Activated CD8-positive, alpha-beta memory T cell treated with anti-CD3 and anti-CD28 coated beads, Interleukin-2, amount 50 U/mL, for 48 hours (primary cell): Measurements from ENCODE around the gene HBD.
"Not testable (repeated sequence)": the region's sequence is repeated elsewhere in the genome, so short reads cannot be mapped to it uniquely, and the experiment has no call there.

ENCODE experiments used
- DNase-seq: peaks from one replicate; pipeline ENCODE4 v3.0.0-alpha.2; 2020

Gene HBD

DNA sequence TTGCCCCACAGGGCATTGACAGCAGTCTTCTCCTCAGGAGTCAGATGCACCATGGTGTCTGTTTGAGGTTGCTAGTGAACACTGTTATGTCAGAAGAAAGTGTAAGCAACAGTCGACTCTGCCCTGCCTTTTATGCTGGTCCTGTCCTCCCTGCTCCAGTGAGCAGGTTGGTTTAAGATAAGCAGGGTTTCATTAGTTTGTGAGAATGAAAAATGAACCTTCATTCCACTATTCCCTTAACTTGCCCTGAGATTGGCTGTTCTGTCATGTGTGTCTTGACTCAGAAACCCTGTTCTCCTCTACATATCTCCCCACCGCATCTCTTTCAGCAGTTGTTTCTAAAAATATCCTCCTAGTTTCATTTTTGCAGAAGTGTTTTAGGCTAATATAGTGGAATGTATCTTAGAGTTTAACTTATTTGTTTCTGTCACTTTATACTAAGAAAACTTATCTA lies at the start of gene HBD:
HBD (minus strand) TSS at position 103 of the 454 bp plus-strand sequence; CDS start at position 53, 50 bp downstream.
- DNase-seq, result no peak

GRCh38 chr11:5283882-5284281 lies 49.6 kb upstream of the HBD start:
- no peak for DNase-seq

DNA sequence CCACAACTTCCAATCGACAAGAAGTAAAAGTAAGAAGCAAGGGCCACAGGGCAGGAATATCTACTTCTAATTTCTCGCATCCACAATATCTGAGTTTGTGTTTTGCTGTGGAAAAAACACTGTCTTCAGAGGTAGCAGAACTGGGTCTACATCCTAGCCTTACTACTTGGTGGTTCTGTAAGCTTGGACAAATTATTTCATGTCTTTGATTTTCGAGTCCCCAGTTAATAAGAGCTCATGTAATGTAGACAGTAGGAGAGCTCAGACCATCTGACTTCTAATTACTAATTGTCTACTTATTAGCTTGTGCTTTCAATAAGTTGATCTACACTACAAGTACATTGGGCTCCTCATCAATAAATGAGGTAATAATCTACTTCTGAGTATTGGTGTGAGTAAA lies 48.8 kb upstream of the HBD start:
- DNase-seq, result no peak

GRCh38 chr11:5282628-5283027 lies 48.3 kb upstream of the HBD start:
- no peak for DNase-seq

DNA sequence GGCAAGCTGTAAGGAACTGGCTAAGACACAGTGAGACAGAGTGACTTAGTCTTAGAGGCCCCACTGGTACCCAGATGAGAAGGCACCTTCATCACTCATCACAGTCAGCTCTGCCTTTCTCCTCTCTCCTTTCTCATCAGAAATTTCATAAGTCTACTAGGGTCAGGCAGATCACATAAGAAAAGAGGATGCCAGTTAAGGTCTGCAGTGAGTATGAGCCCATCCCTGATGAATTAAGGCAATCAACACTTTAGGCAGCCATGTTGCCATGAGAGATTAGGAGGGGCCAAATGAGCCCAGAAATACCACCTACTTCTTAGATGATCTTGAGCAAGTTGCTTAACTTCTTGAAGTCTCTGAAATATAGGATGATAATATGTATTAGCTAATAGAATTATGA lies 47.3 kb upstream of the HBD start:
- DNase-seq, result no peak

DNA sequence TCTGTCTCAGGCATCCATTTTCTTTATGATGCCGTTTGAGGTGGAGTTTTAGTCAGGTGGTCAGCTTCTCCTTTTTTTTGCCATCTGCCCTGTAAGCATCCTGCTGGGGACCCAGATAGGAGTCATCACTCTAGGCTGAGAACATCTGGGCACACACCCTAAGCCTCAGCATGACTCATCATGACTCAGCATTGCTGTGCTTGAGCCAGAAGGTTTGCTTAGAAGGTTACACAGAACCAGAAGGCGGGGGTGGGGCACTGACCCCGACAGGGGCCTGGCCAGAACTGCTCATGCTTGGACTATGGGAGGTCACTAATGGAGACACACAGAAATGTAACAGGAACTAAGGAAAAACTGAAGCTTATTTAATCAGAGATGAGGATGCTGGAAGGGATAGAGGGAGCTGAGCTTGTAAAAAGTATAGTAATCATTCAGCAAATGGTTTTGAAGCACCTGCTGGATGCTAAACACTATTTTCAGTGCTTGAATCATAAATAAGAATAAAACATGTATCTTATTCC lies 46.4 kb upstream of the HBD start:
- DNase-seq, result peak; percentile 51

GRCh38 chr11:5279471-5280090 lies 45.3 kb upstream of the HBD start:
- DNase-seq, result no peak

DNA sequence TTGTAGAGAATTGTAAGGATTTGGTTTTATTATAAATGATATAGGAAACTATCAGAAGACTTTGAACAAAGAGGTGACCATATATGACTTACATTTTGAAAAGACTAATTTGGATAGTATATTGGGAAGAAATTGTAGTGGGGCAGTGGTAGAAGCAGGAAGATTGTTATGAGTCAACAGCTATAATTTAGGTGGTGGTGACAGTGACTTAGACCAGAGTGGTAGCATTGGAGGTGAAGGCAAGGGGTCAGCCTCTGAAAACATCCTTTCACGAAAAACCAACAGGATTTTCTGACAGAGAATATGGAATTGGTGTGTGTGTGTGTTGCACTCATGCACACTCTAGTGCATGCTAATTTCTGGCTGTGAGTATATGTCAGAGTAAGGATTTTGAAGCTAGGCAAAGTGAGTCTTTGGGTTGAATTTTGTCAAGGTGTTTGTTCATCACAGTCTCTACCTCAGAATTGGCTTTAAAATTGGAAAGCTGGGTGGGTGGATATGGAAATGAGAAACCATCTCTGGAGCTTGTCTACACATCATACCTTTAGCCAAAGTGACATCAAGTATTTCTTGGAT lies 43.6 kb upstream of the HBD start:
- DNase-seq, result no peak

DNA sequence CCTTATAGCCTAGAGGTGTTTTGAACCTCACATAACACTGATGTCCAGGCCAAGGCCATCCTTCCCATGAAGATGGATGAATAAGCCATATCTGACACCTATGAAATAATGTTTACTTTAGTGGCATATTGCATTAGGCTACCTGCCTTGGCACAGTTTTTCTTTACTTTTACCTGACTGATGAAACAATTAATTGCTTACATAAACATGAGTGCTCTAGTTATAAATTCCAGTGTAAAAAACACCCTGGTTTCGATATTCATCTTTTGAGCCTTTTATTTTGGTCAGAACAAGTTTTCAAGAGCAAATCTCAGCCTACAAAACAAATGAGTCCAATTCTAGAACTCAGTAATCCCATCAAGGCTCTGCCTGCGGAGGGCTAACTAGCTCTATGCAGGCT lies 42.4 kb upstream of the HBD start:
- DNase-seq, result no peak

GRCh38 chr11:5275369-5276110 lies 41.3 kb upstream of the HBD start:
- no peak for DNase-seq

- DNase-seq, result no peak
Measured at GRCh38 chr11:5274395-5274794, 40.1 kb upstream of the HBD start.

DNA sequence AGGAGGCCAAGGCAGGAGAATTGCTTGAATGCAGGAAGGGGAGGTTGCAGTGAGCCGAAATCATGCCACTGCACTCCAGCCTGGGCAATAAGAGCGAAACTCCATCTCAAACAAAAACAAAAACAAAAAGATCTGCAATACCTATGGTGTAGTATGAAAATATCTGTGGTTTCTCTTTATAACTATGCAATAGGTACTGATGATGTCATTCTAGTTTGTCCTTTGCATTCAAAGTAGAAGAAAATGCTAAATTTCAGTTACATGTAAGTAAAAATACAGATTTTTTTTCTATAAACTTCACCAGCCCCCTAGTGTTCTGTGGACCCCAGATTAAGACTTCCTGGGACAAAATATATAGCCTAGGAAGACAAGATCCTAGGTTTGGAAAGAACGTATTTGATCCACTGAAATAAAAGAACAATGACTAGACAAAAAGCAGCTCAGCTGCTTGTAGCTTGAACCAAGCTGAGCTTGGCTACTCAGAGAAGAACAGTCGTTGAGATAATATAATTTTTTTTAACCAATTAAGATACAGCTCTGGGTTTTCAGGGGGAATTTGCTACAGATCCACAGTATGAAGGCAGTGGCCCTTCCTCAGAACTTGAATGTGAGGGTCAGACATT lies 38.2 kb upstream of the HBD start:
- DNase-seq, result no peak

DNA sequence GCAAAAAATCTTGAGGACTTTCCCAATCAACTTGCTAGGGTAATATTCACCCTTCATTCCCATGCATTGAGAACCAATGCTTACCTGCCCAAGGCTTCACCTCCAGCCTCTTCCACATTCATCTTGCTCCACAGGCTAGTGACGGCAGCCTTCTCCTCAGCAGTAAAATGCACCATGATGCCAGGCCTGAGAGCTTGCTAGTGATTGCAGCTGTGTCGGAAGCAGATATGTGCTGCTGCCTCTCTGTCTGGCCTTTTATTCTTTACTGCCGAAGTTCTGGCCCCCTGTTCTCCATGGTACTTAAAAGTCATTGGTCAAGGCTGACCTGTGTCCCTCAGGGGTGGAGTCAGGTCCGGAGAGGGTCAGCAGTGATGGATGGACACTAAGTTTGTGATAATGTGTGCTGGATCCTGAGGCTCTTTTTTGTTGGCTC lies 35.4 kb upstream of the HBD start, which contains the start of gene HBE1:
HBE1 (minus strand) TSS at position 231 of the 433 bp plus-strand sequence; CDS start at position 176, 55 bp downstream.
- DNase-seq, result no peak

GRCh38 chr11:5267033-5267563 lies 32.8 kb upstream of the HBD start:
- DNase-seq, result no peak

DNA sequence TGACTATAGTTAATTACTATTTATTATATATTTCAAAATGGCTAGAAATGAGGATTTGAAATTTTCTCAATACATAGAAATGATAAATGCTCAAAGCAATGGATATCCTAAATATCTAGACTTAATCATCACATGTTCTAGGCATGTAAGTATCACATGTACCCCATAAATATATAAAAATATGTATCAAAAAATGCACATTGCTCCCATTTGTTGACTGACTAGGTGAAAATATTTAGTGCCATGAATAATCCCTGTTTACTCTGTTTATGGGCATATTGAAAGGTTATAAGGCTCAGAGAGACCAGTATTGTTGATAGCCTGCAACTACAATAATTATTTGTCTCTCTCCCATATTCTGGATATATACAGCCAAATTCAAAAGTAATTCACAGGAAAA lies 32.3 kb upstream of the HBD start:
- DNase-seq, result no peak

DNA sequence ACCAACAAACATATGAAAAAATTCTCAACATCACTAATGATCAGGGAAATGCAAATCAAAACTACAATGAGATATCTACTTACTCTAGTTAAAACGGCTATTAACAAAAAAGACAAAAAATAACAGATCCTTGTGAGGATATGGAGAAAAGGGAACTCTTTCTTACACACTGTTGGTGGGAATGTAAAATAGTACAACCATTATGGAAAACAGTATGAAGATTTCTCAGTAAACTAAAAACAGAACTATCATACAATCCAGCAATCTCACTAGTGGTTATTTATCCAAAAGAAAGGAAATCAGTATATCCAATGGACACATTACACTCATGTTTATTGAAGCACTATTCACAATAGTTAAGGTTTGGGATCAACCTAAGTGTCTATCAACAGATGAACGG lies 31.5 kb upstream of the HBD start:
- no peak for DNase-seq

DNA sequence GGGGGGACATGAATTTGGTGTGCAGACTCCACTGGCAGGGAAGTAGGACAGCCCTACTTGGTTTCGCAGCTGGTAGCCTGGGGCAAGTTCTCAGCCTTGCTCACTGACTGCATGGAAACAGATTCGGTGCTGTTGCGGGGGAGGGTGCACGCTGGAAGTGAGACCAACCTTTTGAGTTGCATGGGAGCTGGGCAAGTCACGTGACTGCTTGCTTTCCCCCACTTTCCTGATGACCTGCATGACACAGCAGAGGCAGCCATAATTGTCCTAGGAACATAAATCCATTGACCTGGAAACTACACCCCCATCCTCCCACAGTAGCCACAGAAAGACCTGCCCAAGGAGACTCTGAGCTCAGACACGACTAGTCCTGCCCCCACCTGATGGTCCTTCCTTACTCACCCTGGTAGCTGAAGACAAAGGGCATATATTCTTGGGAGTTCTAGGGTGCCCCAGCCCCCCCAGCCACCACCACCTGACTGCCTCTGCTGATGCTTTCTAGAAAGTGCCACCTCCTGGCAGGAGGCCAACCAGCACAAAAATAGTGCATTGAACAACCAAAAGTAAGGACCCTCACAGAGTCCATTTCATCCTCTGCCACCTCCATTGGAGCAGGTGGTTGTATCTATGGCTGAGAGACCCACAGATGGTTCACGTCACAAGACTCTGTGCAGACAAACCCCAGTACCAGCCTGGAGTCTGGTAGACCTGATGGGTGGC lies 24.4 kb upstream of the HBD start:
- DNase-seq, result no peak

DNA sequence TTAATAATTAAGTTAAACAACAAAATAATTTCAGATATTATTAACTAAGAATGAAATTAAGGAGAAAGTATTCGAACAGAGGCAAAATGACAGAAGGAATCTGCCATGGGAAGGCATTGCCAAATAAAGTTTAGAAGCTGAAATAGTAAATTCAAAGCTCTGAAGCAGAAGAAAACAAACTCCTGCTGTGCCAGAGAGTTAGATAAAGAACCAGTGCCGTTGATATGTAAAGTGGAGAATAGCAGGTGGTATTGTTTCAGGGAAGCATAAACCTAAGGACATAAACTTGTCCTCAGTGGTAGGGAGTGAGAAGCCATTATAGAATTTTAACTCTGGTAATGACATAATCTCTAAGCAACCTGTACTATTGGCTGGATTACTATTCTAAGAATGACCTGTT lies 23.0 kb upstream of the HBD start:
- no peak for DNase-seq

- DNase-seq, result not testable (repeated sequence)
Measured at GRCh38 chr11:5254646-5255413, 20.5 kb upstream of the HBD start, which contains the start of gene HBG2. Gene HBG2 (minus strand): TSS chr11:5254781. CDS start chr11:5254728, 53 bp downstream.

- not testable (repeated sequence) for DNase-seq
Measured at GRCh38 chr11:5254023-5254422, 19.7 kb upstream of the HBD start.

GRCh38 chr11:5253440-5253839 lies 19.2 kb upstream of the HBD start:
- not testable (repeated sequence) for DNase-seq

DNA sequence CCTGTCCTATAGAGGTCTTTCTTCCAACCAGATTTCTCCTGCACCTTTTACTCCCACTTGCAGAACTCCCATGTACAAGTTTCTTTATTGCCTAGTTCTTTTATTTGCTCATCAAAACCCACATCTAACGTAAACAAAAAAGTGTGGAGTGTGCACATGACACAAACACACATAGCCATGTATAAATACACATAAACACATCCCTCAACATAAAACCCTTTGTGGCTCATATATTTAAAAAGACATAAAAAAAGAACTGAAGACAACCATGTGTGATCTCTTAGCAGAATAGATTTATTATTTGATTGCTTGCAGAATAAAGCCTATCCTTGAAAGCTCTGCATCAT lies 18.6 kb upstream of the HBD start:
- no peak for DNase-seq
